ENCODE results near the gene OR1K1.

DNA sequence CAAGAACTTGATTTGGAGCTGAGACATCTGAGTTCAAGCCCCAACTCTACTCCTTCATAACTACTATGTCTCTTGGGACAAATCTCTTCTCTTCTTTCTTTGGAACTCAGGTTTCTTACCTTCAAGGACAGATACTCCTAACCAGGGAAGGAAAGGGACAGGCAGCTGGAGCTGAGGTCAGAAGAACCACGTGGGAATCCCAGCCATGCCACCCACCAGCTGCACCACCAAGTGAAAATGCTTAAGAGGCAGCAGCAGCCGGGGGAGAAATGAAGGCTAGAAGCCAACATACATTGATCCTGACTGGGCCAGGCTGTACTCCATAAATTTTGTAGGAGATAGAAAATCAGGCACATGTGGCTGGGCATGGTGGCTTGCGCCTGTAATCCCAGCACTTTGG, 20.7 kb upstream of the OR1K1 start:
- TF ChIP-seq ELF1 (CRISPR knock-in tag; IDR thresholded peaks at IDR 0.05) (no peak), ZUFSP (CRISPR knock-in tag; IDR thresholded peaks at IDR 0.05; ENCODE audit: borderline replicate concordance) (no peak), ZSCAN30 (CRISPR knock-in tag; IDR thresholded peaks at IDR 0.05) (no peak), ZBTB4 (CRISPR knock-in tag; IDR thresholded peaks at IDR 0.05; ENCODE audit: borderline replicate concordance) (no peak), ZNF274 (CRISPR knock-in tag; IDR thresholded peaks at IDR 0.05) (no peak)
- TF ChIP-seq, protein P1, sequence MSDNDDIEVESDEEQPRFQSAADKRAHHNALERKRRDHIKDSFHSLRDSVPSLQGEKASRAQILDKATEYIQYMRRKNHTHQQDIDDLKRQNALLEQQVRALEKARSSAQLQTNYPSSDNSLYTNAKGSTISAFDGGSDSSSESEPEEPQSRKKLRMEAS (IDR thresholded peaks at IDR 0.05) = no peak
- TF ChIP-seq, protein P2, sequence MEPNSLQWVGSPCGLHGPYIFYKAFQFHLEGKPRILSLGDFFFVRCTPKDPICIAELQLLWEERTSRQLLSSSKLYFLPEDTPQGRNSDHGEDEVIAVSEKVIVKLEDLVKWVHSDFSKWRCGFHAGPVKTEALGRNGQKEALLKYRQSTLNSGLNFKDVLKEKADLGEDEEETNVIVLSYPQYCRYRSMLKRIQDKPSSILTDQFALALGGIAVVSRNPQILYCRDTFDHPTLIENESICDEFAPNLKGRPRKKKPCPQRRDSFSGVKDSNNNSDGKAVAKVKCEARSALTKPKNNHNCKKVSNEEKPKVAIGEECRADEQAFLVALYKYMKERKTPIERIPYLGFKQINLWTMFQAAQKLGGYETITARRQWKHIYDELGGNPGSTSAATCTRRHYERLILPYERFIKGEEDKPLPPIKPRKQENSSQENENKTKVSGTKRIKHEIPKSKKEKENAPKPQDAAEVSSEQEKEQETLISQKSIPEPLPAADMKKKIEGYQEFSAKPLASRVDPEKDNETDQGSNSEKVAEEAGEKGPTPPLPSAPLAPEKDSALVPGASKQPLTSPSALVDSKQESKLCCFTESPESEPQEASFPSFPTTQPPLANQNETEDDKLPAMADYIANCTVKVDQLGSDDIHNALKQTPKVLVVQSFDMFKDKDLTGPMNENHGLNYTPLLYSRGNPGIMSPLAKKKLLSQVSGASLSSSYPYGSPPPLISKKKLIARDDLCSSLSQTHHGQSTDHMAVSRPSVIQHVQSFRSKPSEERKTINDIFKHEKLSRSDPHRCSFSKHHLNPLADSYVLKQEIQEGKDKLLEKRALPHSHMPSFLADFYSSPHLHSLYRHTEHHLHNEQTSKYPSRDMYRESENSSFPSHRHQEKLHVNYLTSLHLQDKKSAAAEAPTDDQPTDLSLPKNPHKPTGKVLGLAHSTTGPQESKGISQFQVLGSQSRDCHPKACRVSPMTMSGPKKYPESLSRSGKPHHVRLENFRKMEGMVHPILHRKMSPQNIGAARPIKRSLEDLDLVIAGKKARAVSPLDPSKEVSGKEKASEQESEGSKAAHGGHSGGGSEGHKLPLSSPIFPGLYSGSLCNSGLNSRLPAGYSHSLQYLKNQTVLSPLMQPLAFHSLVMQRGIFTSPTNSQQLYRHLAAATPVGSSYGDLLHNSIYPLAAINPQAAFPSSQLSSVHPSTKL (CRISPR knock-in tag; IDR thresholded peaks at IDR 0.05) = no peak

Data from HepG2 (cell line).